GM23338 (cell line): ENCODE measurements around the gene THOC7. TPM values are rescaled to one million over a fixed set of nuclear protein-coding genes. Genes with fewer than 3 reads are reported as not detected.

Experiments
- ATAC-seq: fragments of 200-7000 bp; cut with Tn5 transposase; 3 replicates; pipeline ENCODE4 v1.9.1; 2020
- DNase-seq: peaks from one replicate; pipeline ENCODE4 v3.0.0-alpha.2; 2015; ENCODE audit warnings: low spot score
- H2AFZ ChIP-seq: fragments of 200-600 bp; sonication (generic); 2 replicates; pipeline ENCODE4 v1.8.0; 2016; ENCODE audit warnings: antibody characterized with exemption, mild to moderate bottlenecking, moderate library complexity
- H3F3A ChIP-seq: fragments of 200-600 bp; sonication (generic); replicated peaks from 2 replicates; pipeline ENCODE4 v1.8.0; 2017; ENCODE audit warnings: antibody characterized with exemption, mixed run types, low read depth
- H3K27ac ChIP-seq: fragments of 200-600 bp; sonication (generic); 2 replicates; pipeline ENCODE4 v1.6.1; 2016; ENCODE audit warnings: low read depth
- H3K27me3 ChIP-seq: fragments of 200-600 bp; sonication (generic); 2 replicates; pipeline ENCODE4 v1.8.0; 2016; ENCODE audit warnings: mild to moderate bottlenecking, mixed run types, moderate library complexity; ENCODE audit not compliant: insufficient read depth
- H3K36me3 ChIP-seq: fragments of 200-600 bp; sonication (generic); 2 replicates; pipeline ENCODE4 v1.8.0; 2016; ENCODE audit warnings: mild to moderate bottlenecking; ENCODE audit not compliant: insufficient read depth
- H3K4me1 ChIP-seq: fragments of 200-600 bp; sonication (generic); 2 replicates; pipeline ENCODE4 v1.8.0; 2016; ENCODE audit warnings: mild to moderate bottlenecking, moderate library complexity; ENCODE audit not compliant: insufficient read depth
- H3K4me2 ChIP-seq: fragments of 200-600 bp; sonication (generic); 2 replicates; pipeline ENCODE4 v1.7.1; 2017; ENCODE audit warnings: mixed run types
- H3K4me3 ChIP-seq: fragments of 200-600 bp; sonication (generic); 2 replicates; pipeline ENCODE4 v1.6.1; 2016; ENCODE audit warnings: mixed run types
- H3K79me2 ChIP-seq: fragments of 200-600 bp; sonication (generic); replicated peaks from 2 replicates; pipeline ENCODE4 v1.8.0; 2017; ENCODE audit warnings: mild to moderate bottlenecking; ENCODE audit not compliant: insufficient read depth
- H3K9me2 ChIP-seq: fragments of 200-600 bp; sonication (generic); 2 replicates; pipeline ENCODE4 v1.8.0; 2017; ENCODE audit not compliant: insufficient read depth
- H4K20me1 ChIP-seq: fragments of 200-600 bp; sonication (generic); replicated peaks from 2 replicates; pipeline ENCODE4 v1.8.0; 2017; ENCODE audit warnings: mild to moderate bottlenecking; ENCODE audit not compliant: insufficient read depth
- H3K27ac Mint-ChIP-seq: 2 replicates; pipeline ENCODE4 v1.8.0; 2020; ENCODE audit warnings: inconsistent platforms, mild to moderate bottlenecking, moderate library complexity, mixed read lengths
- H3K27me3 Mint-ChIP-seq: 3 replicates; pipeline ENCODE4 v1.8.0; 2022; ENCODE audit warnings: low read depth, mild to moderate bottlenecking, moderate library complexity, mixed read lengths, inconsistent platforms; ENCODE audit not compliant: insufficient read depth, poor library complexity
- H3K36me3 Mint-ChIP-seq: 3 replicates; pipeline ENCODE4 v1.8.0; 2021; ENCODE audit warnings: low read depth, mild to moderate bottlenecking, inconsistent platforms, moderate library complexity, mixed read lengths
- H3K4me1 Mint-ChIP-seq: 3 replicates; pipeline ENCODE4 v1.8.0; 2020; ENCODE audit warnings: mild to moderate bottlenecking, inconsistent platforms, mixed read lengths
- H3K4me3 Mint-ChIP-seq: 3 replicates; pipeline ENCODE4 v1.8.0; 2021; ENCODE audit warnings: moderate library complexity, mild to moderate bottlenecking, inconsistent platforms, mixed read lengths
- H3K9me3 Mint-ChIP-seq: 3 replicates; pipeline ENCODE4 v1.8.0; 2020; ENCODE audit warnings: moderate library complexity, mild to moderate bottlenecking, inconsistent platforms, mixed read lengths
- CREB1 ChIP-seq: fragments of 250-450 bp; sonication (Bioruptor Pico); IDR thresholded peaks from 2 replicates; pipeline ENCODE4 v1.5.0; 2020; ENCODE audit warnings: low read depth, mild to moderate bottlenecking, moderate library complexity
- EZH2phosphoT487 ChIP-seq: fragments of 200-600 bp; sonication (generic); IDR thresholded peaks from one replicate; pipeline ENCODE4 v1.8.1; 2018; ENCODE audit warnings: antibody characterized with exemption; ENCODE audit not compliant: unreplicated experiment
- JUNB ChIP-seq: IDR thresholded peaks from one replicate; pipeline ENCODE4 v1.6.1; 2016; ENCODE audit warnings: antibody characterized with exemption; ENCODE audit not compliant: unreplicated experiment
- NANOG ChIP-seq: IDR thresholded peaks from 2 replicates; pipeline ENCODE4 v1.6.1; 2016; ENCODE audit warnings: antibody characterized with exemption, borderline replicate concordance
- POLR2AphosphoS5 ChIP-seq: IDR thresholded peaks from 2 replicates; pipeline ENCODE4 v1.6.1; 2016; ENCODE audit warnings: antibody characterized with exemption, low read depth
- ZNF331 ChIP-seq: fragments of 250-450 bp; sonication (Bioruptor Pico); IDR thresholded peaks from 2 replicates; pipeline ENCODE4 v1.5.0; 2020; ENCODE audit warnings: low read depth, mild to moderate bottlenecking, moderate library complexity
- polyA plus RNA-seq: library from polyadenylated mRNA; unstranded; fragments of >200 nt; fragmentation: Nextera tagmentation; extraction: Ambion mirVana; gene quantifications from 2 replicates; pipeline ENCODE4 v1.2.1, GENCODE V29; 2016
- total RNA-seq: library from RNA; depleted of rRNA; stranded (reverse); fragments of >200 nt; shearing (Covaris generic); gene quantifications from 2 replicates; pipeline ENCODE4 v1.2.3, GENCODE V29; 2014
- TF ChIP-seq, protein P1 (sequence below): IDR thresholded peaks from one replicate; pipeline ENCODE4 v1.6.1; 2018; ENCODE audit warnings: antibody characterized with exemption; ENCODE audit not compliant: unreplicated experiment
- TF ChIP-seq, protein P2 (sequence below), 2 experiments: fragments of 200-600 bp in 1 of 2; sonication (generic) in 1 of 2; conservative IDR thresholded peaks; 2 replicates each; pipeline versions ENCODE4 v1.5.1 to v1.6.1; 2016 to 2017; ENCODE audit warnings: antibody characterized with exemption in 2 of 2, low read depth in 2 of 2, mild to moderate bottlenecking in 2 of 2, moderate library complexity in 1 of 2
- TF ChIP-seq, protein P3 (sequence below): IDR thresholded peaks from 2 replicates; pipeline ENCODE4 v1.6.1; 2016; ENCODE audit warnings: antibody characterized with exemption

THOC7 gene
- total and polyA plus RNA-seq, 2 experiments from 2014 or later = 53.9 to 166 TPM

DNA sequence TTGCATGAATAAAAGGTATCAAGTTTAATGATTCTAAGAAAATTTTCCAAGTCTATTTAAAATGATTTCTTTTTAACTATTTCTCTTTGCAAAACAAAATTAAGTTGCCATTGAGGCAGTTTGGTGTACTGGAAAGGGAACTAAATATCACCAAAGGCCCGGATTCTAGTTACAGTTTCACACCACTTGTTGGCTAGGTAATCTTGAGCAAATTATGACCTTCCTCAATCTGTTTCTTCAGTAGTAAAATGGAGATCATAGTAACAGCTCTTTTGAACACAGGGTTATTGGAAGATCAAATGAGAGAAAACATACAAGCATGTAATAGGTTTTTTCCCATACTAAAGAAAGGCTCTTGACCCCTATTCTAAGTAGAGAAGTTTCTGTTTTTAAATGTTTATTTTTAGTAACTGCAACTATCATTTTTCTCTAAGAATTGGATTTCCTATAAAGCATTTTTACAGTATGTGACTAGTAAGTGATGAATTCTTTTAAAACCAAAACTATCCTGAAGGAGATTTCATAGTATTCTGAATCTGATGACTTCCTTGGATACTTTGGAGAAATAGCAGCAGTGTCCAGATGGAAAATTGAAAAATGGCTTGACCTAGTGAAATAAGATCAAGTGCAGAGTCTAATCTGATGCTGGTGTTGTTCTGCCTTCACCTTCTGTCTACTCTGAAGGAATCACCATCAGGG is 32.9 kb upstream of the THOC7 start:
- no peaks in the 10 kb centered on the region for H3K36me3 ChIP-seq
- H3F3A ChIP-seq = no peaks in the 10 kb centered on the region
- H3K9me2 ChIP-seq = no peaks in the 10 kb centered on the region
- H3K4me2 ChIP-seq = no peak overlapping the region
- Mint-ChIP-seq H3K4me3 (no peak overlapping the region), H3K27ac (no peak overlapping the region), H3K36me3 (peaks cover 11% of the 10 kb centered on the region; the same call in 2 of the 3 replicates), H3K27me3 (peaks cover 1% of the 10 kb centered on the region), H3K4me1 (peaks cover 23% of the 10 kb centered on the region), H3K9me3 (no peaks in the 10 kb centered on the region)
- no peak overlapping the region for H3K4me3 ChIP-seq
- H3K27ac ChIP-seq = no peak overlapping the region
- H3K27me3 ChIP-seq = no peaks in the 10 kb centered on the region
- H2AFZ ChIP-seq = no peak overlapping the region
- DNase-seq (no peak), ATAC-seq (no peak)
- peaks cover 7% of the 10 kb centered on the region; the same call in 1 of the 2 replicates for H4K20me1 ChIP-seq
- TF ChIP-seq JUNB (no peak), CREB1 (no peak), POLR2AphosphoS5 (no peak), ZNF331 (CRISPR knock-in tag) (no peak), NANOG (no peak), EZH2phosphoT487 (no peak)
- TF ChIP-seq, protein P1, sequence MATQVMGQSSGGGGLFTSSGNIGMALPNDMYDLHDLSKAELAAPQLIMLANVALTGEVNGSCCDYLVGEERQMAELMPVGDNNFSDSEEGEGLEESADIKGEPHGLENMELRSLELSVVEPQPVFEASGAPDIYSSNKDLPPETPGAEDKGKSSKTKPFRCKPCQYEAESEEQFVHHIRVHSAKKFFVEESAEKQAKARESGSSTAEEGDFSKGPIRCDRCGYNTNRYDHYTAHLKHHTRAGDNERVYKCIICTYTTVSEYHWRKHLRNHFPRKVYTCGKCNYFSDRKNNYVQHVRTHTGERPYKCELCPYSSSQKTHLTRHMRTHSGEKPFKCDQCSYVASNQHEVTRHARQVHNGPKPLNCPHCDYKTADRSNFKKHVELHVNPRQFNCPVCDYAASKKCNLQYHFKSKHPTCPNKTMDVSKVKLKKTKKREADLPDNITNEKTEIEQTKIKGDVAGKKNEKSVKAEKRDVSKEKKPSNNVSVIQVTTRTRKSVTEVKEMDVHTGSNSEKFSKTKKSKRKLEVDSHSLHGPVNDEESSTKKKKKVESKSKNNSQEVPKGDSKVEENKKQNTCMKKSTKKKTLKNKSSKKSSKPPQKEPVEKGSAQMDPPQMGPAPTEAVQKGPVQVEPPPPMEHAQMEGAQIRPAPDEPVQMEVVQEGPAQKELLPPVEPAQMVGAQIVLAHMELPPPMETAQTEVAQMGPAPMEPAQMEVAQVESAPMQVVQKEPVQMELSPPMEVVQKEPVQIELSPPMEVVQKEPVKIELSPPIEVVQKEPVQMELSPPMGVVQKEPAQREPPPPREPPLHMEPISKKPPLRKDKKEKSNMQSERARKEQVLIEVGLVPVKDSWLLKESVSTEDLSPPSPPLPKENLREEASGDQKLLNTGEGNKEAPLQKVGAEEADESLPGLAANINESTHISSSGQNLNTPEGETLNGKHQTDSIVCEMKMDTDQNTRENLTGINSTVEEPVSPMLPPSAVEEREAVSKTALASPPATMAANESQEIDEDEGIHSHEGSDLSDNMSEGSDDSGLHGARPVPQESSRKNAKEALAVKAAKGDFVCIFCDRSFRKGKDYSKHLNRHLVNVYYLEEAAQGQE = no peak
- TF ChIP-seq, protein P2, sequence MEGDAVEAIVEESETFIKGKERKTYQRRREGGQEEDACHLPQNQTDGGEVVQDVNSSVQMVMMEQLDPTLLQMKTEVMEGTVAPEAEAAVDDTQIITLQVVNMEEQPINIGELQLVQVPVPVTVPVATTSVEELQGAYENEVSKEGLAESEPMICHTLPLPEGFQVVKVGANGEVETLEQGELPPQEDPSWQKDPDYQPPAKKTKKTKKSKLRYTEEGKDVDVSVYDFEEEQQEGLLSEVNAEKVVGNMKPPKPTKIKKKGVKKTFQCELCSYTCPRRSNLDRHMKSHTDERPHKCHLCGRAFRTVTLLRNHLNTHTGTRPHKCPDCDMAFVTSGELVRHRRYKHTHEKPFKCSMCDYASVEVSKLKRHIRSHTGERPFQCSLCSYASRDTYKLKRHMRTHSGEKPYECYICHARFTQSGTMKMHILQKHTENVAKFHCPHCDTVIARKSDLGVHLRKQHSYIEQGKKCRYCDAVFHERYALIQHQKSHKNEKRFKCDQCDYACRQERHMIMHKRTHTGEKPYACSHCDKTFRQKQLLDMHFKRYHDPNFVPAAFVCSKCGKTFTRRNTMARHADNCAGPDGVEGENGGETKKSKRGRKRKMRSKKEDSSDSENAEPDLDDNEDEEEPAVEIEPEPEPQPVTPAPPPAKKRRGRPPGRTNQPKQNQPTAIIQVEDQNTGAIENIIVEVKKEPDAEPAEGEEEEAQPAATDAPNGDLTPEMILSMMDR (conservative IDR thresholded peaks at IDR 0.05; ENCODE audit: low read depth in 2 of 2) = no peak
- TF ChIP-seq, protein P3, sequence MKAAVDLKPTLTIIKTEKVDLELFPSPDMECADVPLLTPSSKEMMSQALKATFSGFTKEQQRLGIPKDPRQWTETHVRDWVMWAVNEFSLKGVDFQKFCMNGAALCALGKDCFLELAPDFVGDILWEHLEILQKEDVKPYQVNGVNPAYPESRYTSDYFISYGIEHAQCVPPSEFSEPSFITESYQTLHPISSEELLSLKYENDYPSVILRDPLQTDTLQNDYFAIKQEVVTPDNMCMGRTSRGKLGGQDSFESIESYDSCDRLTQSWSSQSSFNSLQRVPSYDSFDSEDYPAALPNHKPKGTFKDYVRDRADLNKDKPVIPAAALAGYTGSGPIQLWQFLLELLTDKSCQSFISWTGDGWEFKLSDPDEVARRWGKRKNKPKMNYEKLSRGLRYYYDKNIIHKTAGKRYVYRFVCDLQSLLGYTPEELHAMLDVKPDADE = no peak
- peaks cover 9% of the 10 kb centered on the region for H3K79me2 ChIP-seq
- peaks cover 8% of the 10 kb centered on the region for H3K4me1 ChIP-seq
